Activated CD4-positive, alpha-beta T cell treated with anti-CD3 and anti-CD28 coated beads, Interleukin-2, amount 50 U/mL, for 1 hour (primary cell): Measurements from ENCODE around the gene EFCAB8.

Source experiments
- DNase-seq: peaks from one replicate; pipeline ENCODE4 v3.0.0-alpha.2; 2020

EFCAB8 gene

GRCh38 chr20:33010674-33011449 lies 152.1 kb downstream of the EFCAB8 start:
- DNase-seq, result no peak
